ENCODE data around the gene C4orf50. TPM values are rescaled to one million over a fixed set of nuclear protein-coding genes. Genes with fewer than 3 reads are reported as not detected.

The C4orf50 gene
- total and polyA plus RNA-seq, 2 experiments from 2014 or later = 0.06 to 0.31 TPM

- H3K36me3 ChIP-seq (ENCODE audit: insufficient read depth) = no peaks in the 10 kb centered on the region
- no peaks in the 10 kb centered on the region for H4K20me1 ChIP-seq (replicated peaks; ENCODE audit: insufficient read depth)
- Mint-ChIP-seq H3K36me3 (ENCODE audit: low read depth) (no peaks in the 10 kb centered on the region), H3K4me1 (peaks cover 21% of the 10 kb centered on the region), H3K4me3 (no peak overlapping the region), H3K9me3 (no peaks in the 10 kb centered on the region; the same call in 2 of the 3 replicates), H3K27ac (no peak overlapping the region), H3K27me3 (ENCODE audit: insufficient read depth, low read depth, poor library complexity) (peaks cover 20% of the 10 kb centered on the region)
- H3K79me2 ChIP-seq (replicated peaks; ENCODE audit: insufficient read depth) = no peaks in the 10 kb centered on the region
- ATAC-seq (no peak), DNase-seq (ENCODE audit: low spot score) (no peak)
- no peaks in the 10 kb centered on the region for H3K9me2 ChIP-seq (ENCODE audit: insufficient read depth)
- H3K4me3 ChIP-seq = no peak overlapping the region
- H3K4me1 ChIP-seq (ENCODE audit: insufficient read depth) = peaks cover 7% of the 10 kb centered on the region; the same call in 1 of the 2 replicates
- no peaks in the 10 kb centered on the region for H3K27me3 ChIP-seq (ENCODE audit: insufficient read depth)
- H3K4me2 ChIP-seq = no peak overlapping the region
- no peak overlapping the region for H3K27ac ChIP-seq (ENCODE audit: low read depth)
- no peak for TF ChIP-seq EZH2 (IDR thresholded peaks at IDR 0.05; ENCODE audit: low read depth, unreplicated experiment)
- H2AFZ ChIP-seq = no peak overlapping the region
- no peaks in the 10 kb centered on the region for H3F3A ChIP-seq (replicated peaks; ENCODE audit: low read depth)
Measured at GRCh38 chr4:6010789-6011188, 7.4 kb downstream of the C4orf50 start.

GRCh38 chr4:6009452-6009851, 8.8 kb downstream of the C4orf50 start:
- ATAC-seq (no peak), DNase-seq (ENCODE audit: low spot score) (no peak)
- no peak overlapping the region for H3K27ac ChIP-seq (ENCODE audit: low read depth)
- H3K4me3 ChIP-seq = no peak overlapping the region
- peaks cover 25% of the 10 kb centered on the region for H3K4me1 Mint-ChIP-seq
- no peak for TF ChIP-seq ZNF462 (CRISPR knock-in tag; IDR thresholded peaks at IDR 0.05)
- H3K4me2 ChIP-seq = no peak overlapping the region
- H3F3A ChIP-seq (replicated peaks; ENCODE audit: low read depth) = no peaks in the 10 kb centered on the region
- no peaks in the 10 kb centered on the region for H4K20me1 ChIP-seq (replicated peaks; ENCODE audit: insufficient read depth)
- no peak overlapping the region for H2AFZ ChIP-seq
- H3K79me2 ChIP-seq (replicated peaks; ENCODE audit: insufficient read depth) = no peaks in the 10 kb centered on the region
- H3K36me3 ChIP-seq (ENCODE audit: insufficient read depth) = no peaks in the 10 kb centered on the region
- peaks cover 18% of the 10 kb centered on the region for H3K27me3 Mint-ChIP-seq (ENCODE audit: insufficient read depth, low read depth, poor library complexity)
- H3K27me3 ChIP-seq (ENCODE audit: insufficient read depth) = no peaks in the 10 kb centered on the region
- no peak overlapping the region for H3K27ac Mint-ChIP-seq
- H3K4me1 ChIP-seq (ENCODE audit: insufficient read depth) = peaks cover 7% of the 10 kb centered on the region; the same call in 1 of the 2 replicates
- no peaks in the 10 kb centered on the region; the same call in 2 of the 3 replicates for H3K9me3 Mint-ChIP-seq
- no peak overlapping the region for H3K4me3 Mint-ChIP-seq
- no peaks in the 10 kb centered on the region for H3K9me2 ChIP-seq (ENCODE audit: insufficient read depth)
- H3K36me3 Mint-ChIP-seq (ENCODE audit: low read depth) = no peaks in the 10 kb centered on the region

Measured in GM23338 (cell line).